Gastroesophageal sphincter (tissue), 3 donors: ENCODE measurements around the gene MANEA.

Source experiments
- CTCF ChIP-seq, 4 experiments: fragments of 200-600 bp in 2 of 4; fragments of 450-650 bp in 2 of 4; sonication (generic) in 1 of 4; IDR thresholded peaks; one replicate each; pipeline ENCODE4 v1.5.1; 2017 to 2019; ENCODE audit warnings: antibody characterized with exemption in 4 of 4, mild to moderate bottlenecking in 2 of 4, moderate library complexity in 2 of 4
- EP300 ChIP-seq: sonication (generic); formaldehyde crosslinking; IDR thresholded peaks from one replicate; pipeline ENCODE4 v1.6.1; 2017; ENCODE audit warnings: antibody characterized with exemption, mild to moderate bottlenecking
- POLR2A ChIP-seq, 2 donors: fragments of 450-650 bp; IDR thresholded peaks; one replicate each; pipeline ENCODE4 v1.6.1; 2017; ENCODE audit warnings: antibody characterized with exemption in 2 of 2, mild to moderate bottlenecking in 2 of 2, moderate library complexity in 1 of 2

GRCh38 chr6:95569560-95569959 is 7.8 kb upstream of the MANEA start:
- TF ChIP-seq CTCF (IDR thresholded peaks at IDR 0.05): no peak
- TF ChIP-seq EP300: no peak
- no peak for TF ChIP-seq POLR2A (IDR thresholded peaks at IDR 0.05)
